K562 (cell line): ENCODE results near the gene PRCD. TPM values are rescaled to one million over a fixed set of nuclear protein-coding genes. Genes with fewer than 3 reads are reported as not detected.

Experiments used
- FOXM1 ChIP-seq, 2 experiments: fragments of 450-650 bp in 1 of 2; sonication (generic) in 1 of 2; formaldehyde crosslinking in 1 of 2; IDR thresholded peaks; 2 replicates each; pipeline versions ENCODE4 v1.6.1 to v1.9.0; 2017 to 2022; ENCODE audit warnings: low read depth in 2 of 2, mild to moderate bottlenecking in 2 of 2, missing genetic modification reagents in 1 of 2, moderate library complexity in 1 of 2
- PML ChIP-seq: IDR thresholded peaks from 2 replicates; pipeline ENCODE4 v1.6.1; 2012; ENCODE audit warnings: low read length, inconsistent platforms
- POLR2G ChIP-seq: fragments of 200-400 bp; formaldehyde crosslinking; IDR thresholded peaks from 2 replicates; pipeline ENCODE4 v1.6.1; 2017; ENCODE audit warnings: low read depth, mild to moderate bottlenecking, antibody characterized with exemption, low read length, moderate library complexity
- SMAD2 ChIP-seq: fragments of 150-350 bp; IDR thresholded peaks from 2 replicates; pipeline ENCODE4 v1.6.1; 2014; ENCODE audit warnings: low read depth, mild to moderate bottlenecking, low read length
- ZKSCAN8 ChIP-seq: fragments of 200-800 bp; sonication (Bioruptor generic); IDR thresholded peaks from 2 replicates; pipeline ENCODE4 v1.6.1; 2016; ENCODE audit warnings: missing genetic modification characterization, missing compliant biosample characterization
- ZNF511 ChIP-seq: sonication (generic); formaldehyde crosslinking; IDR thresholded peaks from 2 replicates; pipeline ENCODE4 v1.8.0; 2022; ENCODE audit warnings: mild to moderate bottlenecking, missing genetic modification reagents
- polyA plus RNA-seq, 8 experiments: library from polyadenylated mRNA; depleted of rRNA in 4 of 8; stranded (reverse) in 5 of 8; unstranded in 3 of 8; fragments of >200 nt; fragmentation: Nextera tagmentation in 2 of 8; fragmentation: Illumina TruSeq in 1 of 8; extraction: Ambion mirVana in 2 of 8; extraction: Trizol in 1 of 8; gene quantifications; 2 replicates each; pipeline versions ENCODE4 v1.2.1 to v1.2.3, GENCODE V29; 2011 to 2014; ENCODE audit warnings: inconsistent platforms in 1 of 8, missing spikeins in 1 of 8
- total RNA-seq, 7 experiments: library from RNA; depleted of rRNA in 6 of 7; stranded (reverse); fragments of >200 nt in 6 of 7; fragmentation: Illumina TruSeq in 2 of 7; extraction: Trizol in 2 of 7; gene quantifications; 2 replicates each; pipeline versions ENCODE4 v1.2.1 to v1.2.3, GENCODE V29; 2011 to 2021; ENCODE audit warnings: low replicate concordance in 1 of 7
- TF ChIP-seq, protein P1 (sequence below): fragments of 450-650 bp; IDR thresholded peaks from 2 replicates; pipeline ENCODE4 v1.6.1; 2016; ENCODE audit warnings: mild to moderate bottlenecking, moderate library complexity
- TF ChIP-seq, protein P2 (sequence below): fragments of 450-650 bp; IDR thresholded peaks from 2 replicates; pipeline ENCODE4 v1.6.1; 2018; ENCODE audit not compliant: partially characterized antibody

PRCD gene
- total and polyA plus RNA-seq, 9 of the 15 experiments (the other 6 are each of a cell fraction or from before 2014, with no cell fraction given) = 0.20 to 0.25 (median 0.21) TPM; not detected in 6

DNA sequence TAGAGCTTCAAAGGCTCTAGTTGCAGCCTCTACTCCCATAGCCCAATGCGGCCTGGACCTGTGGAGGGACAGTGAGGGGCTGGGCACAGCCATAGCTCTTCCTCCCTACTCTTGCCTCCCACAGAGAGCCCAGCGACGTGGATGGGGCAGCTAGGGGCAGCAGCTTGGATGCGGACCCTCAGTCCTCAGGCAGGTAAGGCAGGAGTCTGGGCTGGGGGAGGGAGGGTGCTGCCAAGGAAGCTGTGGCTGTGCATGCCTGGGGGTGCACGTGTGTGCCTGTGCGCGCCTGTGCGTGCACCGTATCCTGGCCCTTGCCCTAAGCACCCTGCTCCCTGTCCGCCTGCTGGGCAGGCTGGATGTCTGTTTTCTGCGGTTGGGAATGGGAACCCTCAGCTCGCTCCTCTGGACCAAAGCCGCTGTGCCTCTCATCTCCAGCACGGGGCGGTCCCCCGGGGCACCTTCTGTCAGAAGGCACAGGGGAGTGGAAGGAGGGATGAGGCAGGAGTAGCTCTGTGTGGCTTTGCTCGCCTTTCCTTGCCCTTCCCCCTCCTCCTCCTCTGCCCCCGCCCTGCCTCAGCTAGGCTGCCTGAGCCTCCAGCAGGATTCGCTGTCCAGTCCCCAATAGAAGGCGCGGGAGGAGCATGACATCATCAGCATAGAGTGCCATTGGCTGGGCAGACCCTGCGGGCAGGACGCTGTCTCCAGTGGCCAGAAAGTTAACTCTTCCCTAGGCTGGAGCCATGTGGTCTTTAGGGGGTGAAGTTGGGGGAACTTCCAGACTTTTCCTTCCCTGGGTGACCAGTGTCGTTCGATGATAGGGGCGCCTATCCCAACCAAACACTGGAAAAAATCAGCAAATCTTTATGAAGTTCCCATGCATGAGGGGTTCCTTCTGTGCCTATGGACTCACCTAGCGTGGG is 797 bp downstream of the PRCD start (continued):
- TF ChIP-seq, protein P1, sequence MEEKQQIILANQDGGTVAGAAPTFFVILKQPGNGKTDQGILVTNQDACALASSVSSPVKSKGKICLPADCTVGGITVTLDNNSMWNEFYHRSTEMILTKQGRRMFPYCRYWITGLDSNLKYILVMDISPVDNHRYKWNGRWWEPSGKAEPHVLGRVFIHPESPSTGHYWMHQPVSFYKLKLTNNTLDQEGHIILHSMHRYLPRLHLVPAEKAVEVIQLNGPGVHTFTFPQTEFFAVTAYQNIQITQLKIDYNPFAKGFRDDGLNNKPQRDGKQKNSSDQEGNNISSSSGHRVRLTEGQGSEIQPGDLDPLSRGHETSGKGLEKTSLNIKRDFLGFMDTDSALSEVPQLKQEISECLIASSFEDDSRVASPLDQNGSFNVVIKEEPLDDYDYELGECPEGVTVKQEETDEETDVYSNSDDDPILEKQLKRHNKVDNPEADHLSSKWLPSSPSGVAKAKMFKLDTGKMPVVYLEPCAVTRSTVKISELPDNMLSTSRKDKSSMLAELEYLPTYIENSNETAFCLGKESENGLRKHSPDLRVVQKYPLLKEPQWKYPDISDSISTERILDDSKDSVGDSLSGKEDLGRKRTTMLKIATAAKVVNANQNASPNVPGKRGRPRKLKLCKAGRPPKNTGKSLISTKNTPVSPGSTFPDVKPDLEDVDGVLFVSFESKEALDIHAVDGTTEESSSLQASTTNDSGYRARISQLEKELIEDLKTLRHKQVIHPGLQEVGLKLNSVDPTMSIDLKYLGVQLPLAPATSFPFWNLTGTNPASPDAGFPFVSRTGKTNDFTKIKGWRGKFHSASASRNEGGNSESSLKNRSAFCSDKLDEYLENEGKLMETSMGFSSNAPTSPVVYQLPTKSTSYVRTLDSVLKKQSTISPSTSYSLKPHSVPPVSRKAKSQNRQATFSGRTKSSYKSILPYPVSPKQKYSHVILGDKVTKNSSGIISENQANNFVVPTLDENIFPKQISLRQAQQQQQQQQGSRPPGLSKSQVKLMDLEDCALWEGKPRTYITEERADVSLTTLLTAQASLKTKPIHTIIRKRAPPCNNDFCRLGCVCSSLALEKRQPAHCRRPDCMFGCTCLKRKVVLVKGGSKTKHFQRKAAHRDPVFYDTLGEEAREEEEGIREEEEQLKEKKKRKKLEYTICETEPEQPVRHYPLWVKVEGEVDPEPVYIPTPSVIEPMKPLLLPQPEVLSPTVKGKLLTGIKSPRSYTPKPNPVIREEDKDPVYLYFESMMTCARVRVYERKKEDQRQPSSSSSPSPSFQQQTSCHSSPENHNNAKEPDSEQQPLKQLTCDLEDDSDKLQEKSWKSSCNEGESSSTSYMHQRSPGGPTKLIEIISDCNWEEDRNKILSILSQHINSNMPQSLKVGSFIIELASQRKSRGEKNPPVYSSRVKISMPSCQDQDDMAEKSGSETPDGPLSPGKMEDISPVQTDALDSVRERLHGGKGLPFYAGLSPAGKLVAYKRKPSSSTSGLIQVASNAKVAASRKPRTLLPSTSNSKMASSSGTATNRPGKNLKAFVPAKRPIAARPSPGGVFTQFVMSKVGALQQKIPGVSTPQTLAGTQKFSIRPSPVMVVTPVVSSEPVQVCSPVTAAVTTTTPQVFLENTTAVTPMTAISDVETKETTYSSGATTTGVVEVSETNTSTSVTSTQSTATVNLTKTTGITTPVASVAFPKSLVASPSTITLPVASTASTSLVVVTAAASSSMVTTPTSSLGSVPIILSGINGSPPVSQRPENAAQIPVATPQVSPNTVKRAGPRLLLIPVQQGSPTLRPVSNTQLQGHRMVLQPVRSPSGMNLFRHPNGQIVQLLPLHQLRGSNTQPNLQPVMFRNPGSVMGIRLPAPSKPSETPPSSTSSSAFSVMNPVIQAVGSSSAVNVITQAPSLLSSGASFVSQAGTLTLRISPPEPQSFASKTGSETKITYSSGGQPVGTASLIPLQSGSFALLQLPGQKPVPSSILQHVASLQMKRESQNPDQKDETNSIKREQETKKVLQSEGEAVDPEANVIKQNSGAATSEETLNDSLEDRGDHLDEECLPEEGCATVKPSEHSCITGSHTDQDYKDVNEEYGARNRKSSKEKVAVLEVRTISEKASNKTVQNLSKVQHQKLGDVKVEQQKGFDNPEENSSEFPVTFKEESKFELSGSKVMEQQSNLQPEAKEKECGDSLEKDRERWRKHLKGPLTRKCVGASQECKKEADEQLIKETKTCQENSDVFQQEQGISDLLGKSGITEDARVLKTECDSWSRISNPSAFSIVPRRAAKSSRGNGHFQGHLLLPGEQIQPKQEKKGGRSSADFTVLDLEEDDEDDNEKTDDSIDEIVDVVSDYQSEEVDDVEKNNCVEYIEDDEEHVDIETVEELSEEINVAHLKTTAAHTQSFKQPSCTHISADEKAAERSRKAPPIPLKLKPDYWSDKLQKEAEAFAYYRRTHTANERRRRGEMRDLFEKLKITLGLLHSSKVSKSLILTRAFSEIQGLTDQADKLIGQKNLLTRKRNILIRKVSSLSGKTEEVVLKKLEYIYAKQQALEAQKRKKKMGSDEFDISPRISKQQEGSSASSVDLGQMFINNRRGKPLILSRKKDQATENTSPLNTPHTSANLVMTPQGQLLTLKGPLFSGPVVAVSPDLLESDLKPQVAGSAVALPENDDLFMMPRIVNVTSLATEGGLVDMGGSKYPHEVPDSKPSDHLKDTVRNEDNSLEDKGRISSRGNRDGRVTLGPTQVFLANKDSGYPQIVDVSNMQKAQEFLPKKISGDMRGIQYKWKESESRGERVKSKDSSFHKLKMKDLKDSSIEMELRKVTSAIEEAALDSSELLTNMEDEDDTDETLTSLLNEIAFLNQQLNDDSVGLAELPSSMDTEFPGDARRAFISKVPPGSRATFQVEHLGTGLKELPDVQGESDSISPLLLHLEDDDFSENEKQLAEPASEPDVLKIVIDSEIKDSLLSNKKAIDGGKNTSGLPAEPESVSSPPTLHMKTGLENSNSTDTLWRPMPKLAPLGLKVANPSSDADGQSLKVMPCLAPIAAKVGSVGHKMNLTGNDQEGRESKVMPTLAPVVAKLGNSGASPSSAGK = peak; percentile 88
- TF ChIP-seq, protein P2, sequence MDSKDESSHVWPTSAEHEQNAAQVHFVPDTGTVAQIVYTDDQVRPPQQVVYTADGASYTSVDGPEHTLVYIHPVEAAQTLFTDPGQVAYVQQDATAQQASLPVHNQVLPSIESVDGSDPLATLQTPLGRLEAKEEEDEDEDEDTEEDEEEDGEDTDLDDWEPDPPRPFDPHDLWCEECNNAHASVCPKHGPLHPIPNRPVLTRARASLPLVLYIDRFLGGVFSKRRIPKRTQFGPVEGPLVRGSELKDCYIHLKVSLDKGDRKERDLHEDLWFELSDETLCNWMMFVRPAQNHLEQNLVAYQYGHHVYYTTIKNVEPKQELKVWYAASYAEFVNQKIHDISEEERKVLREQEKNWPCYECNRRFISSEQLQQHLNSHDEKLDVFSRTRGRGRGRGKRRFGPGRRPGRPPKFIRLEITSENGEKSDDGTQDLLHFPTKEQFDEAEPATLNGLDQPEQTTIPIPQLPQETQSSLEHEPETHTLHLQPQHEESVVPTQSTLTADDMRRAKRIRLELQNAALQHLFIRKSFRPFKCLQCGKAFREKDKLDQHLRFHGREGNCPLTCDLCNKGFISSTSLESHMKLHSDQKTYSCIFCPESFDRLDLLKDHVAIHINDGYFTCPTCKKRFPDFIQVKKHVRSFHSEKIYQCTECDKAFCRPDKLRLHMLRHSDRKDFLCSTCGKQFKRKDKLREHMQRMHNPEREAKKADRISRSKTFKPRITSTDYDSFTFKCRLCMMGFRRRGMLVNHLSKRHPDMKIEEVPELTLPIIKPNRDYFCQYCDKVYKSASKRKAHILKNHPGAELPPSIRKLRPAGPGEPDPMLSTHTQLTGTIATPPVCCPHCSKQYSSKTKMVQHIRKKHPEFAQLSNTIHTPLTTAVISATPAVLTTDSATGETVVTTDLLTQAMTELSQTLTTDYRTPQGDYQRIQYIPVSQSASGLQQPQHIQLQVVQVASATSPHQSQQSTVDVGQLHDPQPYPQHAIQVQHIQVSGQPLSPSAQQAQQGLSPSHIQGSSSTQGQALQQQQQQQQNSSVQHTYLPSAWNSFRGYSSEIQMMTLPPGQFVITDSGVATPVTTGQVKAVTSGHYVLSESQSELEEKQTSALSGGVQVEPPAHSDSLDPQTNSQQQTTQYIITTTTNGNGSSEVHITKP = peak; percentile 67
- no peak for TF ChIP-seq SMAD2
- peak; percentile 59 for TF ChIP-seq POLR2G
- TF ChIP-seq FOXM1 (IDR thresholded peaks at IDR 0.05; ENCODE audit: low read depth) = peak; percentile 75
- TF ChIP-seq FOXM1 (CRISPR knock-in tag; IDR thresholded peaks at IDR 0.05; ENCODE audit: low read depth) = no peak
- TF ChIP-seq ZNF511 (CRISPR knock-in tag) = peak; percentile 70; the same call in 1 of the 2 replicates
- peak; percentile 44; the same call in 1 of the 2 replicates for TF ChIP-seq PML
- TF ChIP-seq ZKSCAN8 = no peak
